ENCODE results near the gene RAE1. TPM values are rescaled to one million over a fixed set of nuclear protein-coding genes. Genes with fewer than 3 reads are reported as not detected.

RAE1 gene
- total RNA-seq, 1 donor from 2014 or later = 15.3 TPM

DNA sequence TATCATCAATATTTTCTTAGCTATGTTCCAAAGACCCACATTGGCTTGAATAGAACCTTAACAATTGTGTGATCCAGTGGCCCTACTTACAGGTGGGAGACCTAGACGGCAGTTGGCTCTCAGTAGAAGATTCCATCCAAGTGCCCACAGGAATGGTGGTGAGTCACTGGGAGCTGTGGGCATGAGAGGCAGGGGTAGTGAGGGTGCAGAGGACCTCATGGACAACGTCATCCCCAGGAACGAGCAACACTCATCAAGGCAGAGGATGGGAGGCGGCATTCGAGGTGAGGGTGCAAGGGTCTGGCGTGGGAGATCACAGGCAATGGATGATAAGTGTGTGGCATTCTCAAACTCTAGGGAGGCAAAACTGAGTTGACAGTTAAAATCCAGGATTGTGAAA, 38.9 kb upstream of the RAE1 start:
- no peaks in the 10 kb centered on the region for H3K36me3 ChIP-seq
- H3K27me3 ChIP-seq (ENCODE audit: low read depth) = peaks cover 71% of the 10 kb centered on the region
- intact Hi-C loops (cut with micrococcal nuclease) = no loop called here
- TF ChIP-seq, protein P1, sequence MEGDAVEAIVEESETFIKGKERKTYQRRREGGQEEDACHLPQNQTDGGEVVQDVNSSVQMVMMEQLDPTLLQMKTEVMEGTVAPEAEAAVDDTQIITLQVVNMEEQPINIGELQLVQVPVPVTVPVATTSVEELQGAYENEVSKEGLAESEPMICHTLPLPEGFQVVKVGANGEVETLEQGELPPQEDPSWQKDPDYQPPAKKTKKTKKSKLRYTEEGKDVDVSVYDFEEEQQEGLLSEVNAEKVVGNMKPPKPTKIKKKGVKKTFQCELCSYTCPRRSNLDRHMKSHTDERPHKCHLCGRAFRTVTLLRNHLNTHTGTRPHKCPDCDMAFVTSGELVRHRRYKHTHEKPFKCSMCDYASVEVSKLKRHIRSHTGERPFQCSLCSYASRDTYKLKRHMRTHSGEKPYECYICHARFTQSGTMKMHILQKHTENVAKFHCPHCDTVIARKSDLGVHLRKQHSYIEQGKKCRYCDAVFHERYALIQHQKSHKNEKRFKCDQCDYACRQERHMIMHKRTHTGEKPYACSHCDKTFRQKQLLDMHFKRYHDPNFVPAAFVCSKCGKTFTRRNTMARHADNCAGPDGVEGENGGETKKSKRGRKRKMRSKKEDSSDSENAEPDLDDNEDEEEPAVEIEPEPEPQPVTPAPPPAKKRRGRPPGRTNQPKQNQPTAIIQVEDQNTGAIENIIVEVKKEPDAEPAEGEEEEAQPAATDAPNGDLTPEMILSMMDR (IDR thresholded peaks at IDR 0.05; ENCODE audit: borderline replicate concordance) = no peak
- no peaks in the 10 kb centered on the region for H3K4me1 ChIP-seq
- H3K4me3 ChIP-seq = no peak overlapping the region
- no peak overlapping the region for H3K27ac ChIP-seq (replicated peaks)
- no peak for DNase-seq
- no peaks in the 10 kb centered on the region for H3K9me3 ChIP-seq (replicated peaks)

DNA sequence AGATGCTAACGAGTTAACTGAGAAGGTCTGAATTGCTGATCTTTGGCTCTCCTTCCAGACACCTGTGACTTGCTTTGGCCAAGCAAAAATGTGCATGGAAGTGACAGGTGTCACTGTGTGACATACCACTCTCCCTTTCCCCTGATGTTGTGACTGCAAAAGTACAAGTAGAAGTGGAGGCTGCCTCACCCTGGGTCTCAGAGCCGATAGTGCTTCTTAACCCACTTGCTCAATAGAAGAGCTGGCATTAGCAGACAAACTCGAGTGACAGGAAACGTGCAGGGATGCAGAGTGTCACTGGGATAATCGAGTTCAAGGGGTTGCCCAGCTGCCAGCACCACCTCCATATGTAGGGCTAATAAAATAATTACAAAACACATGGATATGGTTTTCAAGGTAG, 37.8 kb upstream of the RAE1 start:
- H3K27me3 ChIP-seq (ENCODE audit: low read depth) = peaks cover 68% of the 10 kb centered on the region
- TF ChIP-seq, protein P1 (IDR thresholded peaks at IDR 0.05; ENCODE audit: borderline replicate concordance) = no peak

DNA sequence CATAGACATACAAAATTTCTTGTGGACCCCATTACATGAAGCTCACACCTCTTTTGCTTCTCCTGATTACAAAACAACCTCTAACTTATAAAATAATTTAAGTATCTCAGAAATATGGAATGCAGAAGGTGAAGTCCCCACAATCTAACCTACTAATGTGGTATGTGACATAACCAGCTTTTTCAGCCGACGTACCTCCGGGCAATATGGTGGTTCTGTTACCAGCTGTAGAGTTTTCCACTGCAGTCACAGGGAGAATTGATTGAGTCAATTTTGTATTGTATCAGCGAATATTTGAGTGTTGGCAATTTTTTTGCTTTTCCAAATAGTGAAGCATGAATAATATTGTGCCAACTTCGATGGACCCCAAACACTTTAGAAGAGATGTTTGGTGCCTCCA, 37.1 kb upstream of the RAE1 start:
- no peak overlapping the region for H3K27ac ChIP-seq (replicated peaks)
- no peak overlapping the region for H3K4me3 ChIP-seq
- no peaks in the 10 kb centered on the region for H3K9me3 ChIP-seq (replicated peaks)
- no peaks in the 10 kb centered on the region for H3K36me3 ChIP-seq
- DNase-seq = no peak
- H3K4me1 ChIP-seq = no peaks in the 10 kb centered on the region
- intact Hi-C loops (cut with micrococcal nuclease) = no loop called here
- H3K27me3 ChIP-seq (ENCODE audit: low read depth) = peaks cover 66% of the 10 kb centered on the region
- TF ChIP-seq, protein P1 (IDR thresholded peaks at IDR 0.05; ENCODE audit: borderline replicate concordance) = no peak

More for the DNA sequence above, 37.8 kb upstream of the RAE1 start:
- Histone ChIP-seq H3K27ac (replicated peaks) (no peak overlapping the region), H3K36me3 (no peaks in the 10 kb centered on the region), H3K4me3 (no peak overlapping the region), H3K9me3 (replicated peaks) (no peaks in the 10 kb centered on the region), H3K4me1 (no peaks in the 10 kb centered on the region)
- intact Hi-C loops (cut with micrococcal nuclease) = no loop called here
- DNase-seq = no peak

DNA sequence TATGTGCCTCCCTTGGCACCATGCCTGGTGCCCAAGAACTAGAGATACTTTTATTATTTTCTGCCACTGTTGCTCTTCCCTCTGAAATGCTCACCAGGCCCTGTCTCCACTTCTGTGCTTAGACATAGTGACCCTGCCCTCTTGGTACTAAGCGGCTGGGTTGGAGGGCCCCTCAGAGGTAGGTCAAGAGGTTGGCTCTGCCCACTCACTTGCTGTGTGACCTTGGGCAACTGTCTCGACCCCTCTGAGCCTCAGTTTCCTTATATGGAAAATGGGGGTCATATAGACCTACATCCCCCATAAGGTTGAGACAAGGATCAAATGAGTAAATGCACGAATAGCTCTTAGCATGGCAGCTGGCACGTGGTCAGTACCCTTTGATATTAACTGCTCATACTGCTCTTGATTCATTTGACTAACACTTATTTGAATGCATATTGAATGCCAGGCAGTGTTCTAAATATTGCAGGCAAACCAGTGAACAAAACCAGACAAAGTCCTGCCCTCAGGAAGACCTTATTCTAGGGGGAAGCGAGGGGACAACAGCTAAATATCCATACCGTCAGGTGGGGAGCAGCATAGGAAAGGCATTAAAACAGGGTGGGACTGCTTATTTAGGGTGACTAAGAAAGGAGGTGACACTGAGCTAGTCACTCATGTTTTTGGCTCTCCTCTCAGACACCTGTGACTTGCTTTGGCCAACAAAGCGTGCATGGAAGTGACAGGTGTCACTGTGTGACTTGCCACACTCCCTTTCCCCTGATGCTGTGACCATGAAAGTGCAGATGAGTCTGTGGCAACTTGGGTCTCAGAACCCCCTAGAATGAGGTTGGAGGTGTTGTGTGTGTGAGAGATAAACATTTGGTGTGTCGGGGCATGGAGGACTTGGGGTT, 35.7 kb upstream of the RAE1 start:
- Histone ChIP-seq H3K9me3 (replicated peaks) (no peaks in the 10 kb centered on the region), H3K4me3 (no peak overlapping the region), H3K4me1 (no peaks in the 10 kb centered on the region), H3K27ac (replicated peaks) (no peak overlapping the region), H3K36me3 (no peaks in the 10 kb centered on the region), H3K27me3 (ENCODE audit: low read depth) (peaks cover 64% of the 10 kb centered on the region)
- no peak for DNase-seq
- intact Hi-C loops (cut with micrococcal nuclease) = no loop called here
- TF ChIP-seq, protein P1 (IDR thresholded peaks at IDR 0.05; ENCODE audit: borderline replicate concordance) = no peak

DNA sequence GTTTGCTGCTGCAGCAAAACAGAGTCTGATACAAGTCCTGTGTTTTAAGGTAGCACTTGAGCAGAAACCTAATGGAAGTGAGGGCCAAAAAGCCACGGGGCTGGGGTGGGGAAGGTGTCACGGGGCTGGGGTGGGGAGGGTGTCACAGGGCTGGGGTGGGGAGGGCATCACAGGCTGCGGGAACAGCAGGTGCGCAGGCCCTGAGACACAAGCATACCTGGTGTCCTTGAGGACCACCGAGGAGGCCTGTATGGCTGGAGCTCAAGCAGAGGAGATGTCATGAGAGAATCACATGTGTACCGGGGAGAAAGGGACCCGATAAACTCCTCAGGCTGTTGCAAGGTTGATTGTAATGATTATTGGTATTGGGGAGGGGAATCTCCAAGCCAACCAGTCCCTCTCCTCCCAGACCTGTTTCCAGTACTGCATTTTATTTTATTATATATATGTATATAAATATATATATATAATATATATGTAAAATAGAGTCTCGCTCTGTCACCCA, 35.0 kb upstream of the RAE1 start:
- Histone ChIP-seq H3K36me3 (no peaks in the 10 kb centered on the region), H3K27me3 (ENCODE audit: low read depth) (peaks cover 64% of the 10 kb centered on the region), H3K4me3 (no peak overlapping the region), H3K4me1 (no peaks in the 10 kb centered on the region), H3K9me3 (replicated peaks) (no peaks in the 10 kb centered on the region), H3K27ac (replicated peaks) (no peak overlapping the region)
- DNase-seq = no peak
- intact Hi-C loops (cut with micrococcal nuclease) = no loop called here
- TF ChIP-seq, protein P1 (IDR thresholded peaks at IDR 0.05; ENCODE audit: borderline replicate concordance) = no peak

All from left ventricle myocardium inferior (tissue), 1 donor.